Activated CD4-positive, alpha-beta T cell treated with anti-CD3 and anti-CD28 coated beads, Interleukin-2, amount 50 U/mL, for 1 hour (primary cell): Measurements from ENCODE around the gene SLC48A1.
"Not testable (repeated sequence)": the region's sequence is repeated elsewhere in the genome, so short reads cannot be mapped to it uniquely, and the experiment has no call there.

Experiments used
- DNase-seq: peaks from one replicate; pipeline ENCODE4 v3.0.0-alpha.2; 2020

The SLC48A1 gene

GRCh38 chr12:47795121-47795813 is 22.2 kb downstream of the SLC48A1 start:
- DNase-seq = no peak

GRCh38 chr12:47795814-47796411 is 22.9 kb downstream of the SLC48A1 start:
- DNase-seq = no peak

- DNase-seq = peak; percentile 28
Observed at GRCh38 chr12:47797441-47797840, 24.4 kb downstream of the SLC48A1 start.

GRCh38 chr12:47798382-47798948 is 25.4 kb downstream of the SLC48A1 start:
- DNase-seq = no peak

- no peak for DNase-seq
Observed at GRCh38 chr12:47799357-47799955, 26.4 kb downstream of the SLC48A1 start.

GRCh38 chr12:47800582-47800981 is 27.5 kb downstream of the SLC48A1 start:
- no peak for DNase-seq

- no peak for DNase-seq
Observed at GRCh38 chr12:47801170-47801903, 28.3 kb downstream of the SLC48A1 start.

- DNase-seq = no peak
Observed at GRCh38 chr12:47801904-47802246, 28.8 kb downstream of the SLC48A1 start.

- DNase-seq = no peak
Observed at GRCh38 chr12:47802312-47802711, 29.3 kb downstream of the SLC48A1 start.

- DNase-seq = no peak
Observed at GRCh38 chr12:47803191-47803875, 30.3 kb downstream of the SLC48A1 start.

GRCh38 chr12:47804171-47804570 is 31.1 kb downstream of the SLC48A1 start:
- no peak for DNase-seq

GRCh38 chr12:47805417-47805816 is 32.4 kb downstream of the SLC48A1 start:
- no peak for DNase-seq

- DNase-seq = no peak
Observed at GRCh38 chr12:47807338-47807737, 34.3 kb downstream of the SLC48A1 start.

GRCh38 chr12:47808050-47808449 is 35.0 kb downstream of the SLC48A1 start:
- DNase-seq = peak; percentile 73

GRCh38 chr12:47808574-47809365 is 35.7 kb downstream of the SLC48A1 start:
- DNase-seq = peak; percentile 31

- not testable (repeated sequence) for DNase-seq
Observed at GRCh38 chr12:47809518-47809917, 36.5 kb downstream of the SLC48A1 start.

- DNase-seq = no peak
Observed at GRCh38 chr12:47811072-47811396, 38.0 kb downstream of the SLC48A1 start.

GRCh38 chr12:47811581-47812484 is 38.8 kb downstream of the SLC48A1 start:
- no peak for DNase-seq

- DNase-seq = peak; percentile 91
Observed at GRCh38 chr12:47812797-47813510, 39.9 kb downstream of the SLC48A1 start.

- DNase-seq = no peak
Observed at GRCh38 chr12:47813511-47814196, 40.6 kb downstream of the SLC48A1 start.
